HepG2 (cell line): ENCODE measurements around the gene RAB27B. TPM values are rescaled to one million over a fixed set of nuclear protein-coding genes. Genes with fewer than 3 reads are reported as not detected.

Experiments used
- ATAC-seq: fragments of 200-7000 bp; cut with Tn5 transposase; 3 replicates; pipeline ENCODE4 v1.9.1; 2020; ENCODE audit warnings: mild to moderate bottlenecking, moderate library complexity
- BruUV-seq: library from RNA; stranded (reverse); fragments of 400-500 nt; replicated peaks from 2 replicates; lab custom pipeline; 2021; lab: Mats Ljungman, UMichigan
- CTCF ChIA-PET: fragments of 300-600 bp; formaldehyde crosslinking; extraction: SDS; loops from one replicate; lab custom pipeline; 2021; ENCODE audit warnings: low total read pairs, inconsistent platforms, low intra/inter-chr PET ratio; lab: Yijun Ruan, JAX
- POLR2A ChIA-PET: fragments of 350-600 bp; sonication (Branson Sonifier 250); formaldehyde crosslinking; loops from one replicate; lab custom pipeline; 2020; ENCODE audit warnings: antibody characterized with exemption, inconsistent platforms; lab: Yijun Ruan, JAX
- DNase-seq: peaks from one replicate; pipeline ENCODE4 v3.0.0-alpha.2; 2015; ENCODE audit warnings: low spot score
- FAIRE-seq: peaks from 3 replicates; lab custom pipeline; 2011; peaks lifted over from hg19 to GRCh38; lab: Jason Lieb, UNC
- H2AFZ ChIP-seq: one replicate; pipeline ENCODE4 v1.6.1; 2011; ENCODE audit warnings: low read length, inconsistent platforms
- H3K27ac ChIP-seq: fragments of 300-600 bp; 3 replicates; pipeline ENCODE4 v1.8.0; 2011; ENCODE audit warnings: mixed run types, mild to moderate bottlenecking, mixed read lengths, low read length, inconsistent platforms; ENCODE audit not compliant: insufficient read depth; ENCODE audit errors: extremely low read length
- H3K27me3 ChIP-seq, 2 experiments: fragments of 200-600 bp in 1 of 2; 2 replicates in 1 of 2; 3 replicates in 1 of 2; pipeline versions ENCODE4 v1.6.0 to v1.8.0; 2011; ENCODE audit warnings: low read length in 2 of 2, mild to moderate bottlenecking in 2 of 2, moderate library complexity in 2 of 2, inconsistent platforms in 1 of 2; ENCODE audit not compliant: insufficient read depth in 2 of 2, control insufficient read depth in 1 of 2
- H3K36me3 ChIP-seq, 2 experiments: fragments of 200-600 bp in 1 of 2; replicated peaks in 1 of 2; 2 replicates in 1 of 2; 3 replicates in 1 of 2; pipeline versions ENCODE4 v1.5.1 to v1.8.0; 2011; ENCODE audit warnings: low read length in 2 of 2, inconsistent platforms in 1 of 2; ENCODE audit not compliant: insufficient read depth in 2 of 2, control insufficient read depth in 1 of 2
- H3K4me1 ChIP-seq: 2 replicates; pipeline ENCODE4 v1.5.1; 2012; ENCODE audit warnings: low read length, inconsistent platforms; ENCODE audit not compliant: insufficient read depth
- H3K4me2 ChIP-seq: 2 replicates; pipeline ENCODE4 v1.6.0; 2011; ENCODE audit warnings: low read depth, low read length, inconsistent platforms
- H3K4me3 ChIP-seq, 3 experiments: fragments of 200-600 bp in 1 of 3; sonication (generic), shearing (Covaris generic) in 1 of 3; replicated peaks in 1 of 3; 2 replicates each; pipeline ENCODE4 v1.5.1; 2011 to 2016; ENCODE audit warnings: low read length in 3 of 3, inconsistent platforms in 2 of 3, low read depth in 2 of 3, mild to moderate bottlenecking in 2 of 3, control low read depth in 1 of 3, mixed read lengths in 1 of 3; ENCODE audit not compliant: insufficient read depth in 1 of 3
- H3K79me2 ChIP-seq: one replicate; pipeline ENCODE4 v1.6.1; 2011; ENCODE audit warnings: low read length, inconsistent platforms; ENCODE audit not compliant: insufficient read depth
- H3K9ac ChIP-seq: 2 replicates; pipeline ENCODE4 v1.6.0; 2011; ENCODE audit warnings: mild to moderate bottlenecking, low read depth, low read length, inconsistent platforms; ENCODE audit not compliant: insufficient read depth
- H3K9me3 ChIP-seq: 2 replicates; pipeline ENCODE4 v1.5.1; 2012; ENCODE audit warnings: mild to moderate bottlenecking, low read length
- H4K20me1 ChIP-seq: 2 replicates; pipeline ENCODE4 v1.6.0; 2011; ENCODE audit warnings: inconsistent platforms, mild to moderate bottlenecking, low read length, moderate library complexity; ENCODE audit not compliant: insufficient read depth
- CBX1 ChIP-seq: IDR thresholded peaks from one replicate; pipeline ENCODE4 v1.6.1; 2016; ENCODE audit warnings: antibody characterized with exemption, low read depth
- ETV5 ChIP-seq: IDR thresholded peaks from 2 replicates; pipeline ENCODE4 v1.6.1; 2018; ENCODE audit warnings: missing biosample characterization, missing genetic modification reagents, inconsistent platforms, borderline replicate concordance
- HCFC1 ChIP-seq: fragments of 150-350 bp; IDR thresholded peaks from 2 replicates; pipeline ENCODE4 v1.6.1; 2014; ENCODE audit warnings: low read depth, low read length
- POLR2AphosphoS2 ChIP-seq: IDR thresholded peaks from 2 replicates; pipeline ENCODE4 v1.6.1; 2011; ENCODE audit warnings: low read depth, low read length, improper control_type of control experiment
- PPARG ChIP-seq: conservative IDR thresholded peaks from 2 replicates; pipeline ENCODE4 v1.6.1; 2016; ENCODE audit warnings: missing biosample characterization, missing genetic modification reagents
- REXO4 ChIP-seq: sonication (generic); formaldehyde crosslinking; IDR thresholded peaks from 2 replicates; pipeline ENCODE4 v1.8.0; 2022; ENCODE audit warnings: missing genetic modification reagents, mild to moderate bottlenecking, borderline replicate concordance
- SMAD3 ChIP-seq: sonication (generic); formaldehyde crosslinking; IDR thresholded peaks from 2 replicates; pipeline ENCODE4 v1.4.0; 2020; ENCODE audit warnings: missing genetic modification reagents
- THAP8 ChIP-seq: sonication (generic); formaldehyde crosslinking; IDR thresholded peaks from 2 replicates; pipeline ENCODE4 v1.5.1; 2020; ENCODE audit warnings: missing genetic modification reagents, mild to moderate bottlenecking, borderline replicate concordance
- YEATS2 ChIP-seq: sonication (generic); formaldehyde crosslinking; IDR thresholded peaks from 2 replicates; pipeline ENCODE4 v1.4.0; 2020; ENCODE audit warnings: missing genetic modification reagents, borderline replicate concordance
- ZNF30 ChIP-seq: sonication (generic); formaldehyde crosslinking; IDR thresholded peaks from 2 replicates; pipeline ENCODE4 v1.5.0; 2020; ENCODE audit warnings: mild to moderate bottlenecking, missing genetic modification reagents
- ZNF317 ChIP-seq: sonication (generic); formaldehyde crosslinking; IDR thresholded peaks from 2 replicates; pipeline ENCODE4 v1.5.0; 2020; ENCODE audit warnings: mild to moderate bottlenecking, missing genetic modification reagents
- ZNF333 ChIP-seq: sonication (generic); formaldehyde crosslinking; IDR thresholded peaks from 2 replicates; pipeline ENCODE4 v1.4.0; 2020; ENCODE audit warnings: mild to moderate bottlenecking, missing genetic modification reagents, borderline replicate concordance
- ZNF546 ChIP-seq: sonication (generic); formaldehyde crosslinking; conservative IDR thresholded peaks from 2 replicates; pipeline ENCODE4 v1.8.1; 2023; ENCODE audit warnings: mild to moderate bottlenecking, missing genetic modification reagents
- ZNF598 ChIP-seq: sonication (generic); formaldehyde crosslinking; IDR thresholded peaks from 2 replicates; pipeline ENCODE4 v1.5.1; 2020; ENCODE audit warnings: mild to moderate bottlenecking, missing genetic modification reagents, borderline replicate concordance
- ZNF747 ChIP-seq: sonication (generic); formaldehyde crosslinking; IDR thresholded peaks from 2 replicates; pipeline ENCODE4 v1.8.1; 2023; ENCODE audit warnings: missing genetic modification reagents, mild to moderate bottlenecking, borderline replicate concordance
- ZNF878 ChIP-seq: sonication (generic); formaldehyde crosslinking; IDR thresholded peaks from 2 replicates; pipeline ENCODE4 v1.8.1; 2023; ENCODE audit warnings: mild to moderate bottlenecking, missing genetic modification reagents, moderate library complexity
- WGBS: methylation state at CpG from one replicate; pipeline ENCODE4 v1.1.6; 2017; ENCODE audit warnings: low lambda C conversion rate; 5-methylcytosine and 5-hydroxymethylcytosine counted together
- in situ Hi-C: cut with HindIII; loops from 2 replicates; pipeline ENCODE4 v1.10.0; 2017; ENCODE audit warnings: low pct_unique_long_range_greater_than_20kb; ENCODE audit not compliant: extremely low pct_ligation_motif_present
- intact Hi-C: fragments of 100-400 bp; cut with micrococcal nuclease; formaldehyde crosslinking; loops from one replicate; pipeline ENCODE4 v1.10.0; 2022; ENCODE audit not compliant: unreplicated experiment
- polyA plus RNA-seq, 8 experiments: library from polyadenylated mRNA; depleted of rRNA in 3 of 8; stranded (reverse) in 7 of 8; unstranded in 1 of 8; fragments of >200 nt; fragmentation: Illumina TruSeq in 4 of 8; extraction: Trizol in 4 of 8; gene quantifications; 2 replicates each; pipeline versions ENCODE4 v1.2.1 to v1.2.3, GENCODE V29; 2011 to 2016; ENCODE audit warnings: low read depth in 4 of 8, missing spikeins in 1 of 8, mixed read lengths in 1 of 8; ENCODE audit not compliant: insufficient read depth in 1 of 8
- total RNA-seq, 5 experiments: library from RNA; depleted of rRNA; stranded (reverse); fragments of >200 nt; fragmentation: Illumina TruSeq; extraction: Trizol; gene quantifications; 2 replicates each; pipeline ENCODE4 v1.2.3, GENCODE V29; 2016; ENCODE audit warnings: low read depth in 1 of 5
- TF ChIP-seq, protein P1 (sequence below): fragments of 450-650 bp; IDR thresholded peaks from 2 replicates; pipeline ENCODE4 v1.6.1; 2016
- TF ChIP-seq, protein P2 (sequence below): sonication (generic); formaldehyde crosslinking; IDR thresholded peaks from 2 replicates; pipeline ENCODE4 v1.4.0; 2020; ENCODE audit warnings: missing genetic modification reagents
- TF ChIP-seq, protein P3 (sequence below): sonication (generic); formaldehyde crosslinking; IDR thresholded peaks from 2 replicates; pipeline ENCODE4 v1.8.1; 2022; ENCODE audit warnings: mild to moderate bottlenecking, missing genetic modification reagents

Gene RAB27B
- total and polyA plus RNA-seq, 2 of the 13 experiments (the other 11 are each of a cell fraction or from before 2014, with no cell fraction given), result not detected

GRCh38 chr18:54830260-54830659 lies 2.0 kb downstream of the RAB27B start:
- DNase-seq (no peak), ATAC-seq (no peak), FAIRE-seq (no peak)
- Histone ChIP-seq H3K4me1 (peaks cover 13% of the 10 kb centered on the region), H2AFZ (no peak overlapping the region), H3K36me3 (no peaks in the 10 kb centered on the region), H3K27ac (no peak overlapping the region), H3K27me3 (peaks cover 0 to 7% of the 10 kb centered on the region in 2 experiments; a peak in 2 of 5 replicates), H3K9ac (no peak overlapping the region), H3K4me3 (no peak overlapping the region), H3K79me2 (no peaks in the 10 kb centered on the region), H3K9me3 (peaks cover 7% of the 10 kb centered on the region), H3K4me2 (no peak overlapping the region), H4K20me1 (no peaks in the 10 kb centered on the region)
- ChIA-PET POLR2A (no interaction called here), CTCF (no interaction called here)
- TF ChIP-seq YEATS2 (CRISPR knock-in tag) (no peak), ZNF878 (no peak), THAP8 (no peak), ZNF30 (CRISPR knock-in tag) (no peak), ZNF317 (no peak), SMAD3 (CRISPR knock-in tag) (no peak), CBX1 (no peak), ZNF747 (CRISPR knock-in tag) (no peak), PPARG (CRISPR knock-in tag) (no peak), ZNF598 (CRISPR knock-in tag) (no peak), HCFC1 (no peak), REXO4 (CRISPR knock-in tag) (no peak), ZNF546 (CRISPR knock-in tag) (no peak), ETV5 (CRISPR knock-in tag) (no peak), ZNF333 (CRISPR knock-in tag) (no peak), POLR2AphosphoS2 (no peak)
- TF ChIP-seq, protein P1, sequence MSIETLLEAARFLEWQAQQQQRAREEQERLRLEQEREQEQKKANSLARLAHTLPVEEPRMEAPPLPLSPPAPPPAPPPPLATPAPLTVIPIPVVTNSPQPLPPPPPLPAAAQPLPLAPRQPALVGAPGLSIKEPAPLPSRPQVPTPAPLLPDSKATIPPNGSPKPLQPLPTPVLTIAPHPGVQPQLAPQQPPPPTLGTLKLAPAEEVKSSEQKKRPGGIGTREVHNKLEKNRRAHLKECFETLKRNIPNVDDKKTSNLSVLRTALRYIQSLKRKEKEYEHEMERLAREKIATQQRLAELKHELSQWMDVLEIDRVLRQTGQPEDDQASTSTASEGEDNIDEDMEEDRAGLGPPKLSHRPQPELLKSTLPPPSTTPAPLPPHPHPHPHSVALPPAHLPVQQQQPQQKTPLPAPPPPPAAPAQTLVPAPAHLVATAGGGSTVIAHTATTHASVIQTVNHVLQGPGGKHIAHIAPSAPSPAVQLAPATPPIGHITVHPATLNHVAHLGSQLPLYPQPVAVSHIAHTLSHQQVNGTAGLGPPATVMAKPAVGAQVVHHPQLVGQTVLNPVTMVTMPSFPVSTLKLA, result no peak
- TF ChIP-seq, protein P2, sequence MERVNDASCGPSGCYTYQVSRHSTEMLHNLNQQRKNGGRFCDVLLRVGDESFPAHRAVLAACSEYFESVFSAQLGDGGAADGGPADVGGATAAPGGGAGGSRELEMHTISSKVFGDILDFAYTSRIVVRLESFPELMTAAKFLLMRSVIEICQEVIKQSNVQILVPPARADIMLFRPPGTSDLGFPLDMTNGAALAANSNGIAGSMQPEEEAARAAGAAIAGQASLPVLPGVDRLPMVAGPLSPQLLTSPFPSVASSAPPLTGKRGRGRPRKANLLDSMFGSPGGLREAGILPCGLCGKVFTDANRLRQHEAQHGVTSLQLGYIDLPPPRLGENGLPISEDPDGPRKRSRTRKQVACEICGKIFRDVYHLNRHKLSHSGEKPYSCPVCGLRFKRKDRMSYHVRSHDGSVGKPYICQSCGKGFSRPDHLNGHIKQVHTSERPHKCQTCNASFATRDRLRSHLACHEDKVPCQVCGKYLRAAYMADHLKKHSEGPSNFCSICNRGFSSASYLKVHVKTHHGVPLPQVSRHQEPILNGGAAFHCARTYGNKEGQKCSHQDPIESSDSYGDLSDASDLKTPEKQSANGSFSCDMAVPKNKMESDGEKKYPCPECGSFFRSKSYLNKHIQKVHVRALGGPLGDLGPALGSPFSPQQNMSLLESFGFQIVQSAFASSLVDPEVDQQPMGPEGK (CRISPR knock-in tag), result no peak
- TF ChIP-seq, protein P3, sequence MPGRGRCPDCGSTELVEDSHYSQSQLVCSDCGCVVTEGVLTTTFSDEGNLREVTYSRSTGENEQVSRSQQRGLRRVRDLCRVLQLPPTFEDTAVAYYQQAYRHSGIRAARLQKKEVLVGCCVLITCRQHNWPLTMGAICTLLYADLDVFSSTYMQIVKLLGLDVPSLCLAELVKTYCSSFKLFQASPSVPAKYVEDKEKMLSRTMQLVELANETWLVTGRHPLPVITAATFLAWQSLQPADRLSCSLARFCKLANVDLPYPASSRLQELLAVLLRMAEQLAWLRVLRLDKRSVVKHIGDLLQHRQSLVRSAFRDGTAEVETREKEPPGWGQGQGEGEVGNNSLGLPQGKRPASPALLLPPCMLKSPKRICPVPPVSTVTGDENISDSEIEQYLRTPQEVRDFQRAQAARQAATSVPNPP, result no peak
- in situ Hi-C loops (no loop called here), intact Hi-C loops (no loop called here)
- BruUV-seq, result no TSS peak
- WGBS, result 52% methylated on average over 1 of the region's 1 CpG
